Heart right ventricle (tissue), 16 donors: ENCODE results near the gene ZNF345. TPM values are rescaled to one million over a fixed set of nuclear protein-coding genes. Genes with fewer than 3 reads are reported as not detected.
A peak's percentile ranks its signal among the peaks of the same experiment; 100 is the strongest.

Experiments used
- ATAC-seq, 8 donors: fragments of 200-7000 bp; cut with Tn5 transposase; one replicate each; pipeline ENCODE4 v1.9.1; 2020; ENCODE audit warnings: mild to moderate bottlenecking in 8 of 8, moderate library complexity in 8 of 8, moderate number of reproducible peaks in 1 of 8
- DNase-seq, 2 donors: peaks; one replicate each; pipeline ENCODE4 v3.0.0-alpha.2; 2020
- H3K27ac ChIP-seq, 10 donors: fragments of 200-600 bp; sonication (generic) in 2 of 10; one replicate each; pipeline versions ENCODE4 v1.5.0 to v1.8.0; 2020 to 2022; ENCODE audit warnings: mild to moderate bottlenecking in 3 of 10
- H3K27me3 ChIP-seq, 7 donors: fragments of 200-600 bp; one replicate each; pipeline ENCODE4 v1.8.0; 2021 to 2022; ENCODE audit warnings: mild to moderate bottlenecking in 2 of 7
- H3K36me3 ChIP-seq, 9 donors: fragments of 200-600 bp; sonication (generic) in 1 of 9; one replicate each; pipeline versions ENCODE4 v1.5.0 to v1.8.0; 2020 to 2022; ENCODE audit warnings: mild to moderate bottlenecking in 2 of 9
- H3K4me1 ChIP-seq, 9 donors: fragments of 200-600 bp; sonication (generic) in 1 of 9; one replicate each; pipeline versions ENCODE4 v1.5.0 to v1.8.0; 2020 to 2022; ENCODE audit warnings: mild to moderate bottlenecking in 4 of 9
- H3K4me3 ChIP-seq, 10 donors: fragments of 200-600 bp; sonication (generic) in 2 of 10; one replicate each; pipeline versions ENCODE4 v1.5.0 to v1.8.0; 2020 to 2022; ENCODE audit warnings: mild to moderate bottlenecking in 7 of 10, moderate library complexity in 2 of 10
- H3K9me3 ChIP-seq, 11 donors: fragments of 200-600 bp in 10 of 11; sonication (generic) in 2 of 11; one replicate each; pipeline versions ENCODE4 v1.5.0 to v1.8.0; 2013 to 2022; ENCODE audit warnings: mild to moderate bottlenecking in 2 of 11, control low read depth in 1 of 11, moderate library complexity in 1 of 11
- WGBS, 2 donors: extraction: QIAGEN DNeasy Blood & Tissue Kit; methylation state at CpG; one replicate each; pipeline ENCODE4 v1.1.7; 2013; ENCODE audit warnings: inconsistent platforms in 1 of 2; 5-methylcytosine and 5-hydroxymethylcytosine counted together
- intact Hi-C, 10 donors: fragments of 100-400 bp; cut with DNase I; formaldehyde crosslinking; loops; one replicate each; pipeline versions ENCODE4 v1.11.1 to v1.14.2; 2022
- long read RNA-seq, 3 donors: library from polyadenylated mRNA; unstranded; transcript quantifications; one replicate each; pipeline ENCODE4 v2.0.0, GENCODE V29; 2020 to 2021
- polyA plus RNA-seq, 2 donors: library from polyadenylated mRNA; stranded (reverse); fragments of 200-250 nt; gene quantifications; one replicate each; pipeline ENCODE4 v1.2.3, GENCODE V29; 2013
- total RNA-seq, 10 donors: library from RNA; stranded (reverse); fragmentation: NEBNext Ultra II Directional in 3 of 10; extraction: Animal tissue kit (Norgen Biotek cat#: 25700) in 3 of 10; gene quantifications; one replicate each; pipeline versions ENCODE4 v1.2.1 to v1.2.4, GENCODE V29; 2021 to 2023
- TF ChIP-seq, protein P1 (sequence below), 9 donors: fragments of 200-600 bp; sonication (generic) in 2 of 9; IDR thresholded peaks; one replicate each; pipeline versions ENCODE4 v1.5.0 to v1.8.0; 2021 to 2022; ENCODE audit warnings: antibody characterized with exemption in 9 of 9, mild to moderate bottlenecking in 5 of 9, moderate library complexity in 1 of 9
- donor health status: Arrhythmogenic right ventricular cardiomyopathy.
- donor health status: ischemic (EF 13 %, LVEDD 7.1; RV severe dilation, severe dysfunction).
- donor health status: healthy with polysubstance abuse.
- donor health status: DM: no; HTN: yes; CAD: no.
- donor health status: DM: no; HTN: no; CAD: no.
- donor health status: ischemic (EF 25% LVEDD 6.9; RV normal size, moderate dysfunction).
- donor health status: ischemic (EF 25% LVEDD 5.7; RV mildly dilated, moderate dysfunction).
- donor health status: healthy.
- donor health status: DM: yes; HTN: yes; CAD: no.
- donor health status: Ischemic cardiomyopathy.
- donor health status: ischemic (EF 35%, LVEDD 5.7; RV mildly dilated, moderate dysfunction).
- donor health status: nonischemic (EF 11% LVEDD 7.7; RV severe dilation, severe dysfunction).
- donor health status: DM: yes; HTN: yes; CAD: no.
- donor health status: PGD.
- donor health status: ischemic (EF 29% LVEDD 5.4; RV normal size, mild dysfunction).
- donor health status: nonischemic (EF 23%, LVEDD 6.1; RV moderate dilation, normal function).

ZNF345 gene
- 1 to 10 TPM; 2.2 to 4.5 (median 3.0) TPM for total RNA-seq
- polyA plus RNA-seq, result 1 to 10 TPM; 1.4 to 3.7 TPM
- long read RNA-seq, donor 1, partial matches to known transcripts, result 2 of 4 reads
- long read RNA-seq, donor 1, other reads (novel, unspliced or antisense), result 0 of 4 reads
- long read RNA-seq, donor 2, partial matches to known transcripts, result 0 of 3 reads
- long read RNA-seq, donor 2, other reads (novel, unspliced or antisense), result 2 of 3 reads
- long read RNA-seq, donor 3, transcript ZNF345-202 (3 exons, 1,971 nt), result major isoform, 6 of 11 reads
- long read RNA-seq, donor 3, partial matches to known transcripts, result 2 of 11 reads
- long read RNA-seq, donor 3, other reads (novel, unspliced or antisense), result 2 of 11 reads

- intact Hi-C loops, result loop anchor here in 5 of 10 donors (1.0 to 5.0 kb wide), 6 partner anchors 12 to 944 kb away; partner anchors contain the start of genes ZNF790 (in 3 of the 5), ZNF568 (in 2 of the 5), ZNF829 (in 2 of the 5) and TYROBP (in 1 of the 5)
- Histone ChIP-seq H3K27me3 (no peaks in the 10 kb centered on the region), H3K4me1 (peaks cover 0 to 38% (median 17%) of the 10 kb centered on the region in 9 donors), H3K9me3 (peaks cover 0 to 58% (median 0%) of the 10 kb centered on the region in 11 donors), H3K36me3 (peaks cover 0 to 47% (median 16%) of the 10 kb centered on the region in 9 donors), H3K4me3 (peak within 1 kb of the TSS; percentile 46 to 92 (median 76)), H3K27ac (peak within 1 kb of the TSS; percentile 32 to 96 (median 92))
- 0 to 1% methylated on average over 43 of the region's 43 CpGs for WGBS, 2 donors
- TF ChIP-seq, protein P1, sequence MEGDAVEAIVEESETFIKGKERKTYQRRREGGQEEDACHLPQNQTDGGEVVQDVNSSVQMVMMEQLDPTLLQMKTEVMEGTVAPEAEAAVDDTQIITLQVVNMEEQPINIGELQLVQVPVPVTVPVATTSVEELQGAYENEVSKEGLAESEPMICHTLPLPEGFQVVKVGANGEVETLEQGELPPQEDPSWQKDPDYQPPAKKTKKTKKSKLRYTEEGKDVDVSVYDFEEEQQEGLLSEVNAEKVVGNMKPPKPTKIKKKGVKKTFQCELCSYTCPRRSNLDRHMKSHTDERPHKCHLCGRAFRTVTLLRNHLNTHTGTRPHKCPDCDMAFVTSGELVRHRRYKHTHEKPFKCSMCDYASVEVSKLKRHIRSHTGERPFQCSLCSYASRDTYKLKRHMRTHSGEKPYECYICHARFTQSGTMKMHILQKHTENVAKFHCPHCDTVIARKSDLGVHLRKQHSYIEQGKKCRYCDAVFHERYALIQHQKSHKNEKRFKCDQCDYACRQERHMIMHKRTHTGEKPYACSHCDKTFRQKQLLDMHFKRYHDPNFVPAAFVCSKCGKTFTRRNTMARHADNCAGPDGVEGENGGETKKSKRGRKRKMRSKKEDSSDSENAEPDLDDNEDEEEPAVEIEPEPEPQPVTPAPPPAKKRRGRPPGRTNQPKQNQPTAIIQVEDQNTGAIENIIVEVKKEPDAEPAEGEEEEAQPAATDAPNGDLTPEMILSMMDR (IDR thresholded peaks at IDR 0.05), result no peak
- DNase-seq (peak; percentile 86 to 94), ATAC-seq (peak; percentile 96 to 98 (median 97))
These were observed at the start of gene ZNF345 for GRCh38 chr19:36850559-36851442. TSS of gene ZNF345 (plus strand) at chr19:36850876. CDS start at chr19:36876831, 25,955 bp downstream.

GRCh38 chr19:36805364-36805763 is 45.3 kb upstream of the ZNF345 start:
- no peaks in the 10 kb centered on the region for H3K27me3 ChIP-seq
- H3K36me3 ChIP-seq, result peaks cover 0 to 99% (median 63%) of the 10 kb centered on the region in 9 donors
- TF ChIP-seq, protein P1 (IDR thresholded peaks at IDR 0.05), result no peak
- intact Hi-C loops, result no loop called here
- no peak overlapping the region for H3K27ac ChIP-seq
- peaks cover 4 to 100% (median 62%) of the 10 kb centered on the region in 11 donors for H3K9me3 ChIP-seq
- ATAC-seq (no peak), DNase-seq (no peak)
- 96 to 98% methylated on average over 1 of the region's 1 CpG for WGBS, 2 donors
- H3K4me1 ChIP-seq, result no peaks in the 10 kb centered on the region
- no peak overlapping the region for H3K4me3 ChIP-seq

- intact Hi-C loops, result no loop called here
- peaks cover 4 to 100% (median 75%) of the 10 kb centered on the region in 11 donors for H3K9me3 ChIP-seq
- DNase-seq, result no peak
- H3K27me3 ChIP-seq, result no peaks in the 10 kb centered on the region
- no peak overlapping the region for H3K27ac ChIP-seq
- H3K36me3 ChIP-seq, result peaks cover 0 to 99% (median 48%) of the 10 kb centered on the region in 9 donors
- no peak for ATAC-seq
- H3K4me1 ChIP-seq, result no peaks in the 10 kb centered on the region
- TF ChIP-seq, protein P1 (IDR thresholded peaks at IDR 0.05), result no peak
- no peak overlapping the region for H3K4me3 ChIP-seq
These were observed 43.6 kb upstream of the ZNF345 start for GRCh38 chr19:36807029-36807428.

DNA sequence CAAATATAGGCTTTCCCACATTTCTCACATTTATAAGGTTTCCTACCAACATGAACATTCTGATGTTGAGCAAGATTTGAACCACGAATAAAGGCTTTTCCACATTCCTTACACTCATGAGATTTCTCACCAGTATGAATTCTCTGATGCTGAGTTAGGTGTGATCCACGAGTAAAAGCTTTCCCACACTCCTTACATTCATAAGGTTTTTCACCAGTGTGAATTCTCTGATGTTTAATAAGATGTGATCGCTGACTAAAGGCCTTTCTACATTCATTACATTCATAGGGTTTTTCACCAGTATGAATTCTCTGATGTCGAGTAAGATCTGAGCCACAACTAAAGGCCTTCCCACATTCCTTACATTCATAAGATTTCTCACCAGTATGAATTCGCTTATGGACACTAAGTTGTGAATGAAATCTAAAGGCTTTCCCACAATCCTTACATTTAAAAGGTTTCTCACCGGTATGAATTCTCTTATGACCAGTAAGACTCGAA is 31.5 kb upstream of the ZNF345 start:
- Histone ChIP-seq H3K4me3 (no peak overlapping the region), H3K27ac (no peak overlapping the region), H3K27me3 (no peaks in the 10 kb centered on the region), H3K36me3 (peaks cover 10 to 100% (median 99%) of the 10 kb centered on the region in 9 donors), H3K9me3 (peaks cover 12 to 100% (median 100%) of the 10 kb centered on the region in 11 donors), H3K4me1 (no peaks in the 10 kb centered on the region)
- WGBS, 2 donors, result 97 to 98% methylated on average over 7 of the region's 7 CpGs
- no peak for ATAC-seq
- intact Hi-C loops, result loop anchor here in 1 of 10 donors (10.0 kb wide), 1 partner anchor 56 kb away; no protein-coding TSS in a partner anchor
- no peak for DNase-seq
- TF ChIP-seq, protein P1 (IDR thresholded peaks at IDR 0.05), result no peak
